CD4-positive, alpha-beta T cell treated with Interleukin-1 beta for 1 hour (primary cell): ENCODE measurements around the gene GATC.

Experiments used
- DNase-seq, 2 donors: peaks; one replicate each; pipeline ENCODE4 v3.0.0-alpha.2; 2020 to 2022

GATC gene

GRCh38 chr12:120498870-120499515, 52.7 kb downstream of the GATC start:
- DNase-seq, result no peak

GRCh38 chr12:120500581-120500980, 54.3 kb downstream of the GATC start:
- no peak for DNase-seq

GRCh38 chr12:120504587-120504986, 58.3 kb downstream of the GATC start:
- DNase-seq, result no peak

- DNase-seq, result no peak
Observed at GRCh38 chr12:120508537-120508936, 62.3 kb downstream of the GATC start.
